Activated CD4-positive, alpha-beta T cell treated with anti-CD3 and anti-CD28 coated beads, Interleukin-2, amount 50 U/mL, for 48 hours (primary cell): Measurements from ENCODE around the gene SND1.

Experiments used
- DNase-seq, 2 experiments: peaks; one replicate each; pipeline ENCODE4 v3.0.0-alpha.2; 2020

SND1 gene

GRCh38 chr7:127651556-127652332 lies at the start of gene SND1:
TSS of gene SND1 (plus strand) at chr7:127652194. CDS start at chr7:127652374, 180 bp downstream.
- DNase-seq, result peak; percentile 99

GRCh38 chr7:127608446-127608845 lies 43.5 kb upstream of the SND1 start:
- no peak for DNase-seq

GRCh38 chr7:127609297-127609696 lies 42.7 kb upstream of the SND1 start:
- no peak for DNase-seq

GRCh38 chr7:127612263-127612662 lies 39.7 kb upstream of the SND1 start:
- DNase-seq, result no peak

GRCh38 chr7:127616724-127617123 lies 35.3 kb upstream of the SND1 start:
- no peak for DNase-seq

- no peak for DNase-seq
These were observed 34.0 kb upstream of the SND1 start, which contains the start of gene PAX4 for GRCh38 chr7:127618042-127618441. TSS of gene PAX4 (minus strand) at chr7:127618142. CDS start at chr7:127615928, 2,214 bp downstream.

GRCh38 chr7:127618775-127619174 lies 33.2 kb upstream of the SND1 start:
- DNase-seq, result no peak

GRCh38 chr7:127619681-127620405 lies 32.2 kb upstream of the SND1 start:
- no peak for DNase-seq

- no peak for DNase-seq
These were observed 31.4 kb upstream of the SND1 start for GRCh38 chr7:127620406-127621233.

- no peak for DNase-seq
These were observed 26.7 kb upstream of the SND1 start for GRCh38 chr7:127625331-127625730.

- no peak for DNase-seq
These were observed 23.5 kb upstream of the SND1 start for GRCh38 chr7:127628445-127628844.

- DNase-seq, result peak; percentile 34 to 48
These were observed 22.6 kb upstream of the SND1 start for GRCh38 chr7:127629268-127629854.

GRCh38 chr7:127632276-127632910 lies 19.6 kb upstream of the SND1 start:
- DNase-seq, result no peak

GRCh38 chr7:127635659-127636285 lies 16.2 kb upstream of the SND1 start:
- no peak for DNase-seq

GRCh38 chr7:127638197-127638596 lies 13.8 kb upstream of the SND1 start:
- DNase-seq, result no peak

- DNase-seq, result no peak
These were observed 7.5 kb upstream of the SND1 start for GRCh38 chr7:127644484-127644883.

- no peak for DNase-seq
These were observed 4.4 kb upstream of the SND1 start for GRCh38 chr7:127647636-127648035.

- no peak for DNase-seq
These were observed 3.0 kb upstream of the SND1 start for GRCh38 chr7:127648986-127649385.

- peak in 1 of 2 experiments; percentile 7 for DNase-seq
These were observed 993 bp upstream of the SND1 start for GRCh38 chr7:127650847-127651555.

- no peak for DNase-seq
These were observed 597 bp downstream of the SND1 start for GRCh38 chr7:127652333-127653248.
